ENCODE data around the gene KCNC3.

KCNC3 gene

DNA sequence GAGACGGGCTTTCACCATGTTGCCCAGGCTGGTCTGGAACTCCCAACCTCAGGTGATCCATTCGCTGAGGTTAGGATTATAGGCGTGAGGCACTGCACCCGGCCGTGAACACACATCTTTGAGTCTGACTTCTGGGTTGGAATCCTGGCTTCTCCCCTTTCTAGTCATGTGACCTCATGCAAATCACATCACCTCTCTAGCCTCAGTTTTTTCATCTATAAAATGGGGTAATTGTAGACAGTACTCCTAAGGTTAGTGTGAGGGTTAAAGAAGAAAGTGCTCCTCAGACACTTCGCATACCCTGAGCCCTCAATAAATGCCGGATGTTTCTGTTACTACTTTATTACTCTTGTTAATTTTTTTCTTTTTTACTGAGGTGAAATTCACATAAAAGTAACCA is 55.4 kb downstream of the KCNC3 start:
- no peak for DNase-seq

DNA sequence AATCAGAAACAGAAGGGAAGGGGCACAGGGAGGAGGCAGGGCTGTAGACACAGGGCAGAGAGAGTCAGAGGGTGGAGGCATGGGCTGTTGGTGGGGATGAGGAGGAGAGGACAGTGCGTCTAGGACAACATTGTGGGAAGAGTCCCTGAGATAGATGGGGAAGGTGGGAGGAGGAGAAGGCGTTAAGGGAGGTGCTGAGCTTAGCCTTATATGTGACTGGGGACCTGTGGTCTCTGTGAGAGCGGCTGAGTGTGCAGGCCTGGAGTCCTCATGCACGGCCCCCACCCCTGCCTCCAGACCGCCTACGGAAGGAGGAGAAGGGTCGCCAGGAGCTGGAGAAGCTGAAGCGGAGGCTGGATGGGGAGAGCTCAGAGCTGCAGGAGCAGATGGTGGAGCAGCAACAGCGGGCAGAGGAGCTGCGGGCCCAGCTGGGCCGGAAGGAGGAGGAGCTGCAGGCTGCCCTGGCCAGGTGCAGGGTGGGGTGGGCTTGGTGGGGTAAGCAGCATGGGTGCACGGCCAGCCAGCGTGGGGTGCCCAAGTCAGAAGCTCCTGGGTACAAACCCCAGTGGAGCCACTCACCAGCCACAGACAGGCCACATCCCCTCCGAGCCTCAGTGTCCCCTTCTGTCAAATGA is 56.8 kb downstream of the KCNC3 start:
- no peak for DNase-seq

DNA sequence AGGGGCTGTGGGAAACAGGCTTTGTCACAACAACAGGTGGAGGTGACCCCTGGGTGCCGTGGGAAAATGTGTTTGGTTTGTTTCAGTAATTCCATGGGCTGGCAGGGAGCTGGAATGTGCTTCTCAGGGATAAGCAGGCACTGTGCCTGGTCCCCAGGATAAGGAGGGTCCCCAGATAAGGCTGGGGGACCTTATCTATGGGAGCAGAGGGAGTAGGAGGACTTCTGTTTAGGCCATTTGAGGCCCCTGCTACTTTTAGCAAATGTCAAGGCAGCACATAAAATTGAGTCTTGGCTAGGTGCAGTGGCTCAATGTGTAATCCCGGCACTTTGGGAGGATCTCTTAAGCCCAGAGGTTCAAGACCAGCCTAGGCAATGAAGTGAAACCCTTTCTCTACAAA is 59.5 kb downstream of the KCNC3 start:
- no peak for DNase-seq

DNA sequence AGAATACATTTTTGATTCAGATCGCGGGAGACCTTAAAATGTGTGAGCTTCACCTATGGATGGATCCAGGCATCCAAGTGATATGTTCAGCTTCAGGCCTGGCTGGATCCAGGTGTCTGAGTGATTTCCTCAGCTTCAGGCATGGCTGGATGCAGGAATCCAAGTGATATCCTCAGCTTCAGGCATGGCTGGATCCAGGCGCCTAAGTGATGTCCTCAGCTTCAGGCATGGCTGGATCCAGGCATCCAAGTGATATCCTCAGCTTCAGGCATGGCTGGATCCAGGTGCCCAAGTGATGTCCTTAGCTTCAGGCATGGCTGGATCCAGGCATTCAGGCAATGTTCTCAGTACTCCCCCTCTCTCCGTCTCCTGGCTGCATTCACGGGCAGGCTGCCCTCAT is 60.7 kb downstream of the KCNC3 start:
- DNase-seq, result no peak

DNA sequence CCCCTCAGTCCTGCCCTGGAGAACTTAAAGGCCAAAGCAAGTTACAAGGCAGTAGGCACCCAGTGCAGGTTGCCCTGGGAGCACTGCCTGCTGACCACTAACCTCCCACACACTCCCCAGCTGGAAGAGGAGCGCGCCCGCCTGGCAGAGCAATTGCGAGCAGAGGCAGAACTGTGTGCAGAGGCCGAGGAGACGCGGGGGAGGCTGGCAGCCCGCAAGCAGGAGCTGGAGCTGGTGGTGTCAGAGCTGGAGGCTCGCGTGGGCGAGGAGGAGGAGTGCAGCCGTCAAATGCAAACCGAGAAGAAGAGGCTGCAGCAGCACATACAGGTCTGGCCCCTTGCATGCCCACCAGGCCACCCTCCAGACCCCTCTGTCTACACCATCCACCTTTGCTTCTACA is 61.1 kb downstream of the KCNC3 start:
- no peak for DNase-seq

DNA sequence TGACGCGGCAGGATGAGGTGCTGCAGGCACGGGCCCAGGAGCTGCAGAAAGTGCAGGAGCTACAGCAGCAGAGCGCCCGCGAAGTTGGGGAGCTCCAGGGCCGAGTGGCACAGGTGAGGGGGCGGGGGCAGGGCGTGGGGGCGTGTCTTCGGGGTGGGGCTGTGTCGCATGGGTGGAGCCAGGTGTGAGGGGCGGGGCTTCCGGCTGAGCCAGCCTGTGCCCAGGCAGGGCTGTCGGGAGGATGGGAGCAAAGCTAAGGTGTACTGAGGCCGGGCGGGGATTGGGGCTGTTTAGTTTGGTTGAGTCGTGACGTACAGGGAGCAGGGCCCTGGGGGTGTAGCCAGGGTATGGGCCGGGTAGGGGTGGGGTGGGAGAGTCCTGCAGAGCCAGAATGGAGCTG is 62.3 kb downstream of the KCNC3 start:
- no peak for DNase-seq

DNA sequence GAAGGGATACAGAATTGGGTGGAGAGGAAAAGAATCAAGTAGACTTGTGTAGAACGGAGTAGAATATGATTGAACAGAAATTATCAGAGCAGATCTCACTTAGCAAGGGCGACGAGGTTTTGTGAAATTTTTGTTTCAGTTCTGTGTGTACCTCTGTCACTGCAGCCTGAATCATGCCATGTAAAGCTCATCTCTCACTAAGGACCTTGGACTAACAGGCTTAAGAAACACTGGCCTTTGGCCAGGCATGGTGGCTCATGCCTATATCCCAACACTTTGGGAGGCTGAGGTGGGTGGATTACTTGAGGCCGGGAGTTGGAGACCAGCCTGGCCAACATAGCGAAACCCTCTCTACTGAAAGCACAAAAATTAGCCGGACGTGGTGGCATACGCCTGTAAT is 63.1 kb downstream of the KCNC3 start:
- DNase-seq, result no peak

DNA sequence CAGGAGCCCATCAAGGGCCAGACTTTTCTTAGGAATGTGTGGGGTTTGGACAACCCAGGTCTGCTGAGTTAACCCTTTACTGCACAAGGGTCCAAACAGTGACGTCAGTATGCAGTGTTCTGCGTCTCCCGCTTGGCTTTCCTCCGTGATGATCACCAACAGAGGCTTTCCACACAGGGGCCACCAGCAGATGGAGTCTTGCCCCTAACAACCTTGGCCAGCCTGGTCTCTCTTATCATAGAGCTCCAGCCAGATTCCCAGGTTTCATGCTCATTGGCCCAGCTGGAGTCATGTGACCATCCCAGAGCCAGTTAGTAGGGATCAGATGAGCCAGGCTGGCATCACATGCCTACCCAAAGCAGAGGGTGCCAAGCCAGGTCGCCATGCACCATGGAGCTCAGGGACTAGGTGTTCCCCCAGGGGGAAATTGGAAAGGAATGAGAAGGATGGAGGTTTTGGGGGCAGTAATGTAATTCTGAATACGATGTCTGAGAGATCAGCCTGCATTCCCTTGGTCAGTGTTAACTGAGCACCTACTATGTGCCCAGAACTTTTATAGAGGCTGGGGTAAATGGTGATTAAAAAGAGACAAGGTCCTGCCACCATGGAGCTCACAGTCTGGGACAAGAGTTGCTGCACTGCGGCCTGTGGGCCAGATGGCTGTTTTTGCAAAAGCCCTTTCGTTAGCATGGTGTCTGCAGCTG is 64.5 kb downstream of the KCNC3 start:
- DNase-seq, result no peak

DNA sequence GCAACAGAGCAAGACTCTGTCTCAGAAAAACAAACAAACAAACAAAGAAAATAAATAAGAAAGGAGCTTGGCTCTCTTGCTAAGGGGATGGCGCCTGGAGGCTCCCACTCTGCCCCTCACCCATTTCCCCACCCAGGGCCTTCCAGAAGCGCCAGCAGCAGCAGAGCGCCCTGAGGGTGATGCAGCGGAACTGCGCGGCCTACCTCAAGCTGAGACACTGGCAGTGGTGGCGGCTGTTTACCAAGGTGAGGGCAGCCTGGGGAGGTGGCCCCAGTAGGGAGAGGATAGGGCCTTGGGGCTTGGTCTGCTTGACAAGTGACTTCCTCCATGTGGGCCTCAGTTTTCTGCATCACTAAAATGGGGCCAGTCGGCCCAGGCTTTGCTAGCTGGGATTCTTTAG is 66.0 kb downstream of the KCNC3 start:
- no peak for DNase-seq
